NCI-H510A (cell line): ENCODE results near the gene CELSR1.
A peak's percentile ranks its signal among the peaks of the same experiment; 100 is the strongest.

Source experiments
- DNase-seq: peaks from one replicate; lab custom pipeline; 2025; lab: John Stamatoyannopoulos, UW

The CELSR1 gene

GRCh38 chr22:46574993-46575910 is 37.8 kb upstream of the CELSR1 start:
- DNase-seq: peak; percentile 34

DNA sequence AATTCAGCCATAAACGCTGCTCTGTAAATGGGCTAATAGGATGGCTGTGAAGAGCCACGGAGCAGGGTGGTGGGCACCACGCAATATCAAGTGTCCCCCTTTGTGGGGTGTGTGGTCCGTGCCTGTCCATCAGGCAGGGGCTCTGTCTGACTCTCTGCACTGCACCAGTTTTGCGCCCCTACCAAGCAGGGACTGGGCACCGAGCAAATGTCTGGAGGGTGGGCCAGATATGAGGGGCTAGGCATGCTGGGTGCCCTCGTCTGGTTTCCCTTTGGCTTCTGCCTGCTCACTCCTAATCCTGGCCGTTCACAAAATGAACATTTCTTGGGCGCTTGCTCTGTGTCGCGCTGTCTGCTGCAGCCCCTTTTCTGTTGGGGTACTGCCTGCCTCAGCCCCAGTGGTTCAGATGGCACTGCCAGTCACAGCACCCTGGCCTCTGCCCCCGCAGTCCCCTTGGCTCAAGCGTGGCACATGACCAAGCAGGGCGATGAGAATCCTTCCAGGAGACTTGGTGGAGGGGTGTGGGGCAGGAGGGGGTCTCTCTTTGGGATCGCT is 37.1 kb upstream of the CELSR1 start:
- no peak for DNase-seq

GRCh38 chr22:46573781-46574437 is 36.5 kb upstream of the CELSR1 start:
- DNase-seq: no peak

DNA sequence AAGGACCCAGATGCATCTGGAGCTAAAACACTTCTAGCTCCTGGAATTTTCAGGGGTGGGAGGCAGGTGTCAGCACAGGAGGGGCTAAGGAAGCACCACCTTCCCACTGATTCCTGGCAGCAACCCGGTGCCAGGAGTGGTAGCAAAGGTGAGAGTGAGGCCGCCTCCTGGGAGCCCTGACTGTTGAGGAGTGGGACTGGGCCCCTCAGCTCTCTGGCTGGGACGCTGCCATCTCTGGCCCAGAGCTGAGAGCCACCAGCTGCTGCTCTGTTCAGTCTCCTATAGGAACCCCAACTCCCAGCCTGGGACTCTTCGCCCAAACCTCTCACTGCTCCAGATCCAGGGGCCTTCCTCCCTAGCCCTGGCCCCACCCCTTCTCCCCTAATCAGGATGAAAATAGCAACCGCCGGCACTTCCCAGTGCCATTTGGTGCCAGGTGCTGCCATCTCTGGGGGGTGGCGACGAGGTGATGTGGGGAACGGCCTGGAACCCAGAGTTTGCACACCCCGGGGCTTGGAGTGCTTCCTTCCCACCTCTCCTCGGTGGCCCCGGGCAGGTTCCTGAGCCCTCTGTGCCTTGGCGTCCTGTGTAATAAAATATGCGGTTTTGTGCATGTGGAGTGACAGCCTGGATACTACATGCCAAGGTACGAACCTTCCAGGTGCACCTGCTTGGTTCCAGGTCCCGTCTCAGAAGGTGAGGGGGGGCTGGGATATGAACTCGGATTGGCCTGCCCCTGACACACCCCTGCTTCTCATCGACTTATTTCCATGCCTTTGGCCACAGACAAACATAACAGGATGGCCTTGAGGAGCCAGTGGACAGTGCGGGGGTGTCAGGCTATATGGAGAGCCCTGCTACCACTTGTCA is 35.7 kb upstream of the CELSR1 start:
- DNase-seq: no peak

- no peak for DNase-seq
Measured at GRCh38 chr22:46571642-46572250, 34.3 kb upstream of the CELSR1 start.

DNA sequence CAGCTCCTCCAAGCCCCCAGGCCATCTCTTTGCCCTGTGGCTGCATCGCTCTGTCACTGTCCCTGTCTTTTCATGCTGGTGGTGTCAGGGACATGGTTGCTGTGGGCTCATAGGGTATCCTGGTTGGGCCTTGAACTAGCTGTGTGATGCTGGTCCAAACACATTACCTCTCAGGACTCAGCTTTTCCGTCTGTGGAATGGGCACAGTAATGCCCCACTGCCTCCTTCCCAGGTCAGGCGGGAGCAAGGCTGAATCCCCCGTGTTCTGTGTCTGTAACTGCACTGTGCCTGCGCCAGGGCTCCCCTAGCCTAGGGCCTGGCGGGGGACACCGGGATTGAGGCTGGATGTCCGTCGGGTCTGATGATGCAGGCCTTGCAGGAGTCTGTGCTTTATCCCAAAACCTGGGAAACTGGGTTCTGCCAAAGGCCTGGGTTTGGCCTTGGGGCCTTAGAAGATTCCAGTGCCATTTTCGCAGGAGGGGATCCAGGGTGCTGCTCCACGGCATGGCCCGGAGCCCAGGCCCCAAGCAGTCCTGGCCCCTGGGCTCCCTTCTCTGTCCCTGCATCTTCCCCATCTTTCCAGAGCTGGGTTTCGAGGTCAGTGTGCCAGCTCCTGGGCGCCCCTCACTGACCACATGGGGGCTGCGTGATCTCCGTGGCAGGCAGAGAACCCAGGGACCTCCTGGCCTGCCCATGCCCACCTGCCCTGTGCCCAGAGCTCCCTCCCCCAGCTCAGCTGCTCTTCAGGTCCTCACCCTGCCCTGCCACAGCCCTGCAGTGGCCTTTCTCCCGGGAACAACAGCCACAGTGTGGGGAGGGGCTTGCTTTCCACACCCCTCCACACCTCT is 32.7 kb upstream of the CELSR1 start:
- no peak for DNase-seq

DNA sequence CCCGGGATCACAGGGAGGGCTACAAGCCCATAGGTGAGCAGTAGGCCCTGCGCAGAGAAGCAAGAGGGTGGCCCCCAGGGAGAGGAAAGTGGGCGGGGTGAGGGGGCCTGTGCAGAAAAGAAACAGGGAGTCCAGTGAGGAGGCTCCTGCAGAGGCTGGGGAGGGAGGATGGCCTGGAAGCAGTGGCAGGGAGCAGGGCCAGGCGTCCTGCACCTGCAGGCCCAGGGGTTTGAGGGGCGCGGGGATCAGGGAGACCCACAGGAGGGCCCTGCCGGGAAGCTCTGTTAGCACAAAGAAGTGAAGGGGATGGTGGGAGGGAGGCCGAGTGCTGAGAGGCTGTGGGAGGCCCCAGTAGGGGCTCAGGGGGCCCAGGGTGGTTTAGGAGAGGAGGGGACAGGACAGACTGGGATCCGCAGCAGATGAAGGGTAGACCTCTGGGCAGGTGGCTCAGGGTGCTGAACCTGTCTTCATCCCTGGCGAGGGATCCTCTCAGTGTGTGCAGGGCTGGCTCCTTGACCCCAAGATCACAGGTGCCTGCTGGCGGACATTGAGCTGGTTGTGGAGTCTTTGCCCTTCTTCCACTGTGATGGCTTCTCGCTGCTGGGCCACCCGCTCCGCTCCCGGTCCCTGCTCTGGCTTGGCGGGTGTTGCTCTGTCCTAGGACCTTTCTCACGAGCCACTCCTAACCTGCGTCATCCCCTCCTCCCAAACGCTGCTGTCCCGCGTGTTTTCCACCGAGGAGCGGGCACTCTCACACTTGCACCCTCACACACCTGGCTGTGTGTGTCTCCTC is 31.8 kb upstream of the CELSR1 start:
- no peak for DNase-seq

- no peak for DNase-seq
Measured at GRCh38 chr22:46568102-46568809, 30.8 kb upstream of the CELSR1 start.

DNA sequence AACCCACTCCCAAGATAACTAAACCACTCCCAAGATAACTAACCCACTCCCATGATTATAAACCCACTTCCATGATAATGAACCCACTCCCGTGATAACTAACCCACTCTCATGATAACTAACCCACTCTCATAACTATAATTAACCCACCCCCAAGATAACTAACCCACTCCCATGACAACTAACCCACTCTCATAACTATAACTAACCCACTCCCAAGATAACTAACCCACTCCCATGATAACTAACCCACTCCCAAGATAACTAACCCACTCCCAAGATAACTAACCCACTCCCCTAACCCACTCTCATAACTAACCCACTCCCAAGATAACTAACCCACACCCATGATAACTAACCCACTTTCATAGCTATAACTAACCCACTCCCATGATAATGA is 30.1 kb upstream of the CELSR1 start:
- DNase-seq: no peak

DNA sequence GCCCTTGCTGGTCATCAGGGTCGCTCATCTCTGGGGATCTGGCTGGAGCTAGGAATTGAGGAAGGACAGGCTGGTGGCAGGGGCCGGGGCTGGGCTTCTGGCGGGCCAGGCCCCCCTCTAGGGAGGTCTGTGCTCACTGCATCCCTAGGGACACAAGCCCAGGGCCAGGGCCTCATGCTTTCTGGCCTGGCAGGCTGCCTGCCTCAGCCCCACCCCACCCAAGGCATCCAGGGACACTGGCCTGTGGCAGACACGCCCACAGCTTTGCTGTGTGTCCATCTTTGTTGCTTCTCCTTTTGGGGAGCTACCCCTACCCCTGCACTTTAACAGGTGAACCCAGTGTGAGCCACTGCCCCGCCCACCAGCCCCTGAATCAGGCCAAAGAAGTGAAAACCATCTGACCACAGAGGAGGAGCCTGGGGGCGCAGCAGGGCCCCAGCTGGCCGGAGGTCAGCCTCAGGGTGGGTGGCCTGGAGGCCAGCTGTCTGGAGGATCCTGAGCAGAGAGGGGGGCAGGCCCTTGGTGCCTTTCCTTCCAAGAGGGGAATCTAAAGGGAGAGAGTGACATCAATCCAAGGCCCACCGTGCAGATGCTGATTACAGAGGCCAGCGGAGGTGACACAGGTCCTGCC is 26.8 kb upstream of the CELSR1 start:
- no peak for DNase-seq

- DNase-seq: peak; percentile 55
Measured at GRCh38 chr22:46563381-46564083, 26.1 kb upstream of the CELSR1 start.

DNA sequence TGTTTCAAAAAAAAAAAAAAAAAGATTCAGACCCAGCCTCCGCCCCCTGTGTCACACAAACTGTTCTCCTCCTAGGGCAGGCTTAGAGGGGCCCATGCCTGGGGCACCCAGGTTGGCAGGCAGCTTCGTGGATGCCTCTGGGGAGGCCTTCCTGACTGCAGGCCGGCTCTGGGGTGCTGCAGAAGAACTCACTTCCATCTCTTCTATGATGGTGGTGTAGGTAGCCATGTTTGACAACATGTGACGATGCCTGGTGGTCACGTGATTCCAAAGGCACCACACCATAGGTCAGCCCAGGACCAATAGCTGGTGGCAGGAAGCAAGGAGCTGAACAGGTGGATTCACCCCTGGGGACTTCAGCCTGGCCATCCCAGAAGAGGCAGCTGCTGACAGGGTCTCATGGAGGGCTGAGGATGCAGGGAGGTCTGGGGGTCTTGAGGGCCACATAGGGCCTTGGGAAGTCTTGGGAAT is 24.1 kb upstream of the CELSR1 start:
- no peak for DNase-seq

- no peak for DNase-seq
Measured at GRCh38 chr22:46560696-46561295, 23.4 kb upstream of the CELSR1 start.

DNA sequence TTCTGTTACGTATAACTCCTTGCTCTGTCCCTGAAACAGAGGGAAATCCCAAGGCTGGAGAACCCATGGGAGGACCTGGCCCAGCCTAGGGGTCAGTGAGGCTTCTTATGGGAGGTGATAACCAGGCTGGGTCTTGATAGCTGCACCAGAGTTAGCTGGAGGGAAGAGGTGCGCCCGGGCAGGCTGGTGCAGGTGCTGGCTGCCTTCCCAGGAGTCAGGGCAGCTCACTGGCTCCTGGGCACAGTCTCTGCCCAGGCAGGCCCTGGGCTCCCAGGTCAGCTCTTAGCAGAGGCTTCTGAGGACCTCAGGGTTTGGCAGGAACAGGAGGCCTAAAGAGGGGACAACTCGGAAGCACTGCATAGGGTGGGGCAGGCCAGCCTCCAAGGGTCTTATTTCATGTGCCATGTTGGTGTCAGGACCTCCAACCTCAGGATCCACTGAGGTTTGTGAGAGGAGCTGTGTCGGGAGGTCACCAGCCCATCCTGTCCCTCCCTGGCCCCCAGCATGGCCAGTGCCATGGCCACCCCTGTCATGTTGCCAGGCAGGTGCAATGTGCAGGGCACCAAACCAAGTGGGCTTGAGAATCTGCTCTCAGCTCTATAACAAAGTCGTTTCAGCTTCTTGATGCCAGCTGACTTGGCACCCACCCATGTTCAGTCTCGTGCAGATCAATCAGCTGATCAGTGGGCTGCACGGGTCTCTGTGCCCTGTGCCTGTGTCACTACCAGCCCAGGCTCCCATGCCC is 20.5 kb upstream of the CELSR1 start:
- DNase-seq: no peak

GRCh38 chr22:46556775-46557174 is 19.4 kb upstream of the CELSR1 start:
- no peak for DNase-seq

- DNase-seq: no peak
Measured at GRCh38 chr22:46553189-46553588, 15.8 kb upstream of the CELSR1 start.

DNA sequence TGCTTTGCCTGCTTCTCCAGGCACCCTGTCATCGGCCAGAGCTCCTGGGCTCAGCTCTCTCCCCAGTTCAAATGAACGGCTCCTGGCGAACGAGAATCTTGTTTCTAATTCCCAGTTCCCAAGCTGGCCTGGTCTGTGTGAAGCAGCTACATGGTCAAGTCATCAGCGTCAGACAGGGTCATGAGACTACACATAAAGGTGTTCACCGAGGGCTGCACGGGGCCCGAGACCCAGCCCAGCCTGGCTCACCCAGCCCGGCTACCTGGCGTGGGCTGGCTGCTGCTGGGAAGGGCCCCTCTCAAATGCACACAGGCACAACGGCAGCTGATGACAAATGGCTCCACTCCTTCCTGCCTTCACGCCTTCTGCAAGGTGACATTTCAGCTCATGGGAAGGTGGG is 14.6 kb upstream of the CELSR1 start:
- DNase-seq: no peak
